Measurements from ENCODE around the gene MEI1.

GRCh38 chr22:41801147-41801819 is 102.0 kb downstream of the MEI1 start:
- no peak for TF ChIP-seq POLR2A (IDR thresholded peaks at IDR 0.05; ENCODE audit: low read depth)
- TF ChIP-seq CTCF (IDR thresholded peaks at IDR 0.05), result no peak
- no peak for TF ChIP-seq POLR2AphosphoS5 (IDR thresholded peaks at IDR 0.05)
- TF ChIP-seq EP300 (IDR thresholded peaks at IDR 0.05), result no peak

Data from esophagus muscularis mucosa (tissue), 4 donors.